SIG-M5 treated with dmso at 0.1 percent for 504 hours (cell line): ENCODE results near the gene HIVEP3.

Experiments
- DNase-seq: peaks from one replicate; lab custom pipeline; 2025; ENCODE audit not compliant: unreplicated experiment; lab: John Stamatoyannopoulos, UW

The HIVEP3 gene

GRCh38 chr1:41672641-41673361 is 245.9 kb downstream of the HIVEP3 start:
- no peak for DNase-seq

- no peak for DNase-seq
Observed at GRCh38 chr1:41672173-41672572, 246.5 kb downstream of the HIVEP3 start.

- no peak for DNase-seq
Observed at GRCh38 chr1:41671116-41671755, 247.5 kb downstream of the HIVEP3 start.

- no peak for DNase-seq
Observed at GRCh38 chr1:41670217-41670957, 248.3 kb downstream of the HIVEP3 start.

GRCh38 chr1:41668967-41669366 is 249.8 kb downstream of the HIVEP3 start:
- DNase-seq, result no peak

- no peak for DNase-seq
Observed at GRCh38 chr1:41668054-41668660, 250.6 kb downstream of the HIVEP3 start.

GRCh38 chr1:41666981-41667631 is 251.6 kb downstream of the HIVEP3 start:
- DNase-seq, result no peak

GRCh38 chr1:41665962-41666917 is 252.5 kb downstream of the HIVEP3 start:
- no peak for DNase-seq

- DNase-seq, result no peak
Observed at GRCh38 chr1:41664861-41665640, 253.7 kb downstream of the HIVEP3 start.

- DNase-seq, result no peak
Observed at GRCh38 chr1:41663671-41664400, 254.9 kb downstream of the HIVEP3 start.

GRCh38 chr1:41662765-41663437 is 255.8 kb downstream of the HIVEP3 start:
- DNase-seq, result peak; percentile 16

GRCh38 chr1:41662061-41662764 is 256.5 kb downstream of the HIVEP3 start:
- peak; percentile 83 for DNase-seq

GRCh38 chr1:41661428-41662060 is 257.2 kb downstream of the HIVEP3 start:
- no peak for DNase-seq

- no peak for DNase-seq
Observed at GRCh38 chr1:41660570-41661427, 257.9 kb downstream of the HIVEP3 start.

GRCh38 chr1:41659903-41660302 is 258.8 kb downstream of the HIVEP3 start:
- DNase-seq, result no peak

- DNase-seq, result no peak
Observed at GRCh38 chr1:41659159-41659495, 259.6 kb downstream of the HIVEP3 start.
